NCI-H526 (cell line): Measurements from ENCODE around the gene GLIPR1L2.
"Not testable (repeated sequence)": the region's sequence is repeated elsewhere in the genome, so short reads cannot be mapped to it uniquely, and the experiment has no call there.

ENCODE experiments used
- DNase-seq, 2 experiments: peaks; one replicate each; lab custom pipeline; 2025; lab: John Stamatoyannopoulos, UW

Gene GLIPR1L2

GRCh38 chr12:75390899-75391538 lies at the start of gene GLIPR1L2:
Gene GLIPR1L2 (plus strand): TSS chr12:75391089. CDS start chr12:75391117, 28 bp downstream.
- DNase-seq, result peak; percentile 96 to 97

- DNase-seq, result no peak
Measured at GRCh38 chr12:75341873-75342272, 49.0 kb upstream of the GLIPR1L2 start.

DNA sequence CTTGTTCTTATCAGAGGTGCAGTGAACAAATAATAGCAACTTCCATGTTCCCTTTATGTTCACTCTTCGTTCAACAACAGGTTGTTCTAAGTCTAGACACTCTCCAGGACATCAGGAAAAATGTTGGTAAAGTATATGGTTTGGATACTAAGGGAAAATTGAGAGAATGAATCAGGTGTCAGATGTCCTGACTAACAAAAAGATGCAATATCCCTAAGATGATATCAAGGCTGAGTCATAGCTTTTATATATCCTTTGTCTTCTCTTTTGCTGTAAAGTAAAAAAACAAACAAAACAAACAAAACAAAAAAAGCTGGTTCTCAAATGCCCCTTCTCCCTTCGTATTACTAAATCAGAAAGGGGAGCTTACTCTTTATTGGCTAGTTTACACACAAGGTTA lies 45.4 kb upstream of the GLIPR1L2 start:
- DNase-seq, result no peak

DNA sequence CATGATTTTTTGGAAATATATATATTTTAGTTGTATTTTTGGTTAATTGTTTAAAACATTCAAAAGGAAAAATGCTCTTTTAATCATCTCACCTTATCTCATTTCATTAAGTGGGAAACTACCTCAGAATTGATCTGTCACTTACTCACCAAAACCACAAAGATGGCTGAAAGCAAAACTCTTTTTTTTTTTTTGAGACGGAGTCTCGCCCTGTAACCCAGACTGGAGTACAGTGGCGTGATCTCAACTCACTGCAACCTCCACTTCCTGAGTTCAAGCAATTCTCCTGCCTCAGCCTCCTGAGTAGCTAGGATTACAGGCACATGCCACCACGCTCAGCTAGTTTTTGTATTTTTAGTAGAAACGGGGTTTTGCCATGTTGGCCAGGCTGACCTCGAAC lies 44.7 kb upstream of the GLIPR1L2 start:
- not testable (repeated sequence) for DNase-seq

- DNase-seq, result no peak
Measured at GRCh38 chr12:75349946-75350345, 40.9 kb upstream of the GLIPR1L2 start.

- DNase-seq, result no peak
Measured at GRCh38 chr12:75350413-75350812, 40.5 kb upstream of the GLIPR1L2 start.

GRCh38 chr12:75354011-75354410 lies 36.9 kb upstream of the GLIPR1L2 start:
- DNase-seq, result no peak

DNA sequence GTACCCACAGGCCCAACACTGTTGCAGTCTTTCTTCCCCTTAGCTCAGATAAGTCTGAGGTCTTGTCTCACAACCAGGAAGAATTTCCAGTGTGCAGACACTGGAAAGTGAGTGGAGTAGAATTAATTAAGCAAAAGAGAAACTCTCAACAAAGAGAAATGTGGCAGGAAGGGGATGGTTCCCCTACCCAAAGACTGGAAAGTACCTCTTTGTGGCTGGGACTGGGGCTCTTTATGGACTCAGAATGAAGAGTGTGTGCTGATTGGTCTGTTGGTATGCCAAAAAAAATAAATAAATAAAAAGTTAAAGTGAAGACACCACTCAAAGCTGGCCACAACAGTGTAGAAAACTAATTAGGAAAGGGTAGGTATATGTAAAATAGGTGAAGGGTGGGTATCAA lies 30.0 kb upstream of the GLIPR1L2 start:
- DNase-seq, result no peak

- no peak for DNase-seq
Measured at GRCh38 chr12:75361408-75361807, 29.5 kb upstream of the GLIPR1L2 start.

DNA sequence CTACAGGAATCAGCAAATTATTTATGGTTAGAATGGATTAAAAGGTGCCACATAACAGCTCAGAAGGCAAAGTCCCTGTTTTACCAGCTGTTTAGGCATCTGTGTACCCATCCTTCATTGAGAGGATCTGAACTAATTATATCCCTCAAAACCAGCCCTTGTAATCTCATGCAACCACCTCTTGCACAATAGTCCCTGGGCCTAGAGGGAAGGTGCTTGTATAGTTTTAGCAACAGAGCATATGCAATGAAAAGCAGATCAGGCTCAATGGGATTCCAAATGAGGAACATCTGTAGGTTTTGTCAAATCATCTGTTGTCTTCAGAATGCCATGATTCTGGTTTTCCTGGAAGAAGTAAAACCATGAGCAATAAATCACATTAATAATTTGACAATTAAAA lies 26.0 kb upstream of the GLIPR1L2 start:
- no peak for DNase-seq

DNA sequence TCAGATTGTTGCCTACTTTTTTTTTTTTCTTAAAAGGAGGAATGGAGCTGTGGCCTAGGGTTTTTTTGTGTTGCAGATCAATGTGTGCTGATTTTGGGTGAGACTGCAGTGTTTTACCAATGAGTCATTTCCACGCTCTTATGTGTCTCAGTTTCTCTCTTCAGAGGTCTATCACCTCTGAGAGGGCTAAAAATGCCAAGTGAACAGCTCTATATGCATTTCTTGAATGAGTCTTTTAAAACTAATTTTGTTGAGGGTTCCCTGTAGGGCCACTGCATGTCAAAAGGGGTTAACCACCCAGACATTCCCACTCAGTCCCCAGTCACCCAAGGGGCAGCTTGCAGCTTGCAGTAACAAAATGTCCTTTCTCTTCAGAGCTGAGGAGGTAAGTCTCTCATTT lies 24.3 kb upstream of the GLIPR1L2 start:
- no peak for DNase-seq

DNA sequence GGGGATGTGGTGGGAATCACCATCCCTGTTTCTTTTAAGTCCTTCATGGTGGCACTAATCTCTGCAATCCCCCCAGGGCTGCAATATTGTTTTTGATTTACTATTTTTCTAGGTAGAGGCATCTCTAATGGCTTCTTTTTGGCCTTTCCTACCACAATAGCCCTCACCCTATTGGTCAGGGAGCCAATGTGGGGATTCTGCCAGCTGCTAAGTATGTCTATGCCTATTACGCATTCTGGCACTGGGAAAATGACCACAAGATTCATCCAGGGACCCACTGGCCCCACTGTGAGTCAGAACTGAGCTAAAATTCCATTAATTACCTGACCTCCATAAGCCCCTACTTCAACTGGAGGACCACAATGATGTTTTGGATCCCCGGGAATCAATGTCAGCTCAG lies 15.9 kb upstream of the GLIPR1L2 start:
- no peak for DNase-seq

GRCh38 chr12:75378354-75378753 lies 12.5 kb upstream of the GLIPR1L2 start:
- no peak for DNase-seq

GRCh38 chr12:75389061-75389460 lies 1.8 kb upstream of the GLIPR1L2 start:
- DNase-seq, result no peak

DNA sequence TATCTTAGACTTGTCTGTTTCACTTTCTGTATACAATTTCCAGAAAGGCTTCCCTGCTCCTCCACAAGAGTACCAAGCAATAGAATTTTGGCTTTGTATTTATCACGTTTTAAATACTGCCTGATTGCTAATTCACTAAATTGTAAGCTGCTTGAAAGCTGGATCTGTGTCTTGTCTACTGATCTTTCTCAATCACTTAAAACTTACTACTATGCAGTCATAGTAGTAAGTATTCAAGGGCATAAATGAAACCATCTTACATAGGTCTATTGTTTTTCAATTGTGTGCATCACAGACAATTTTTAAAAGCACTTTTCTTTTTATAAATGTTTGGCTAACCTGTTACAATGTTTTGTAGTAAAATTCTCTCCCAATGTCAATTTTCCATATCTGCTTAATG lies 1.2 kb upstream of the GLIPR1L2 start:
- DNase-seq, result no peak

DNA sequence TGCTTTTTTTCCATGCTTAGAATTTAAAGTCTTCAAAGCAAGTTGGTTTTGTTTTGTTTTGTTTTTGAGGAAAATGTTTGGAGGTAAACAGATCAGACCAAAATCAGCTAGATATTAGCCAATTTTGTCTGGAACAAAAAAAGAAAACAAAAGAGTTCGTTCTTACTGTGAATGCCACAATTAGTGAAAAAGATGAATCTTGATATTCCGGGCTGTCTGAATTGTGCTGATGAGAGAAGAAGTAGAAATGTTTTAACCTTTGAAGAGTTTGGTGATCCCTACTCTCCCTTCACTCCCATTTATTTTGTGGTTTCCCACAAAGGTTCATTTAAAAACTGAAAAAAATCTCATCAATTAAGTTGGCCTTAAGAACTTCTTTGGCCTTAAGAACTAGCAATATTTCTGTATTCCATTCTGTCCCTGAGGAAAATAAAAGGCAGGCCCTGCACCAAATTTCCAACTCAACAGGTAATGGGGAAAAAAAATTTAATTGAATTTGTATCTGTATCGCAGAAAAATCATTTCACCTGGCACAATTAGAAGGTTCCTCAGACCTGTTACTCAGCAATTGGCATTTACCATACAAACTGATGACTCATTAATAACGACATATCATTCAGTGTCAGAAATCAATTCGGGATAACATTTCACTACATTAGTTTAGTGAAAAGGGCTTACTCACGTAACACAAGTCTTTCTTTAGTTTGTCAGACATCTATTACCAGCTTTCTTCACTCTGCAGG lies 562 bp upstream of the GLIPR1L2 start:
- DNase-seq, result no peak

DNA sequence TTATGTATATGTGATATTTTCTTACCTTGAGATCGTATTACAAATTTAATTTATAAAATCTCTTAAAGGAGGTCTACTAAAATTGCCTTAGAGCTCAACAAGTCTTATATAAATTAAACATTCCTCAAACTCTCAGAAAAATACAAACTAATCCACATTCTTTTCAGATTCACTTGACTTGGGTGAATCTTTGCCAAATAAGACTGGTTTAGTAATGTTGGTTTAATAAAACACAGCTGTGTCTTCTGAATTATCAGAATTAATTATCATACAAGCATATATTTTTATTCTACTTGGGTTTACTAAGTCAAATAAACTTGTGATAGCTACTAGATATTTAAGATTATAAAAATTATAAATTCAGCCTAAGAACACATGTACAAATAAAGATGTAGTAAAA lies 13.3 kb downstream of the GLIPR1L2 start:
- no peak for DNase-seq

- DNase-seq, result no peak
Measured at GRCh38 chr12:75407683-75408082, 16.8 kb downstream of the GLIPR1L2 start.

DNA sequence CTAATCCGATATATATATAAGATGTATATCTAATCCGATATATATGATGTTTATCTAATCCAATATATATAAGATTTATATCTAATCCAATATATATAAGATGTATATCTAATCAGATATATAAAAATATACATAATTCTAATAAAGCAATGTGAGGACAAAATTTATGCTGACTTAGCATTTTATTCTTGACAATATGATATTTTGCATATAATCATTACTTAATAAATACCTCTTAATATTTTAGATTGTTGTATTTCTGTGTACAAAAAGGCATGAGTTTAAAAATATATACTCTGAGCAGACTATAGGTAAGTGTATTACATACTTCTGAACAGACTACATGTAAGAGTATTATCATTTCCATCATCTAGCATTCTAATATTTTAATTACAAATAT lies 18.9 kb downstream of the GLIPR1L2 start:
- no peak for DNase-seq

- no peak for DNase-seq
Measured at GRCh38 chr12:75414671-75415070, 23.8 kb downstream of the GLIPR1L2 start.

DNA sequence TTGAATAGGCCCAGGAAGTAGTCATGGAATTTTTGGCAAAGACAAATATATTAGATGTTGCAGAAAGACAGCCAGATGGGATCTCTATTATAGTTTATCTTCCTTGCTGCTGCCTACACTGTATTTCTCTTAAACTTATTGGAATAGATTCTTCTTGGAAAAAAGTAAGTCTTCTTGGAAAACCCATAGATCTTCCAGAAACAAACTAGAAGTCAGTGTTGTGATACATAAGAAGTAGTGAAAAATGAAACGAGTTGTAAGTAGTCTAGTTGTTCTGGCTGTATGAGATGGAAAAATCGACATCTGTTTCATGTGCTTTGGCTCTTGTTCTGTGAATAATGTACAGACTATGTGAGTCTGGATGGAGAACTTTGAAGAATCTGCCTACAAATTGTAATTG lies 29.0 kb downstream of the GLIPR1L2 start:
- no peak for DNase-seq

GRCh38 chr12:75427491-75427890 lies 36.6 kb downstream of the GLIPR1L2 start:
- DNase-seq, result no peak

DNA sequence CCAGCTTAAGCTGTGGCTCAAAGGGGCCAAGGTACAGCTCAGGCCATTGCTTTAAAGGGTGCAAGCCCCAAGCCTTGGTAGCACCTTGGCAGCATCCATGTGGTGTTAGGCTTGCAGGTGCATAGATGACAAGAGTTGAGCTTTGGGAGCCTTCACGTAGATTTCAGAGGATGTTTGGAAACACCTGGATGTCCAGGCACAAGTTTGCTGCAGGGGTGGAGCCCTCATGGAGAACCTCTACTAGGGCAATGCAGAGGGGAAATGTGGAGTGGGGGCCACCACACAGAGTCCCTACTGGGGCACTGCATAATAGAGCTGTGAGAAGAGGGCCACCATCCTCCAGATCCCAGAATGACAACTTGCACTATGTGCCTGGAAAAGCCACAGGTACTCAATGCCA lies 37.9 kb downstream of the GLIPR1L2 start:
- DNase-seq, result no peak

GRCh38 chr12:75432924-75433323 lies 42.0 kb downstream of the GLIPR1L2 start:
- DNase-seq, result no peak
